HG02759 (cell line): ENCODE results near the gene ACSL5.
A peak's percentile ranks its signal among the peaks of the same experiment; 100 is the strongest.
"Not testable (repeated sequence)": the region's sequence is repeated elsewhere in the genome, so short reads cannot be mapped to it uniquely, and the experiment has no call there.

Experiments used
- ATAC-seq: cut with Tn5 transposase; IDR thresholded peaks from one replicate; pipeline ENCODE4 v1.9.1; 2021; ENCODE audit warnings: mild to moderate bottlenecking, moderate library complexity; ENCODE audit not compliant: unreplicated experiment

Gene ACSL5

GRCh38 chr10:112372182-112372810 is 1.6 kb upstream of the ACSL5 start:
- not testable (repeated sequence) for ATAC-seq

DNA sequence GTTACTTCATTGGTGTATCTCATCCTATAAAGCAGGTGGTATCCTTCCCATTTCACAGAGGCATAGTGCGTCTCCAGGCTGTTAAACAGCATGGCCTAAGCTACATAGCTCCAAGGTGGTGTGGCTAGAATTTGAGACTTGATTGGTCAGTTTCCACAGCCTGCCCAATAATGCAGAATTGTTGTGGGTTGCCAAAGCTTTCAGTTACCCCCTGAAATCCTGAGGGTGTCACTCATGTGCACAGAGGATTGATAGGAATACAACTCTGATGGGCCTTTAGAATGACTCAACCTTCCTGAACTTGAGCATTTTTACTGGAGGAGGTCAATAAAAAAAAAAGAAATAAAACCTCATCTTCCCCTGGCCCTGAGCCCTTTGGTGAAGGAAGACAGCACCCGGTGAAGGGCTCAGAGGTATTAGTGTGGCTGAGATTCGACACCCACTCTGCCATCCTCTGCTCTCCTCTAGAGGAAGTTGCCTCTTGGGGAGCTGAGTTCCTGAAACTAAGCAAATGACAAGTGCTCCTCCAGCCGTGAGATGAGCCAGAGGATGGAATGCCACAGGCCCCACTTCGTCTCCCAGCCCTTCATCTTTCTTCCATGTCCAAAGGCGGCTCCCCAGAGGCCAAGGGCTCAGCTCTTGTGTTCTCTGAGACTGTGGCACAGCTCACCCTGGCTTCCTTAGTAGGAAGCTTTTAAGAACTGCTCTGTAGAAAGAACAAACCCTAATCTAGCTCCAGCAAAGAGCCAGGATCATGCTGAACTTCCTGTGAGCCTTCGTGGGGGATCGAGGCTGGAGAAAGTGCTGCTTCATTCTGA is 1.0 kb downstream of the ACSL5 start:
- peak; percentile 38 for ATAC-seq

- ATAC-seq = peak; percentile 87
These were observed 1.9 kb downstream of the ACSL5 start for GRCh38 chr10:112375721-112376395.

- peak; percentile 29 for ATAC-seq
These were observed 2.5 kb downstream of the ACSL5 start for GRCh38 chr10:112376396-112376790.

- ATAC-seq = not testable (repeated sequence)
These were observed 3.2 kb downstream of the ACSL5 start for GRCh38 chr10:112377116-112377515.

DNA sequence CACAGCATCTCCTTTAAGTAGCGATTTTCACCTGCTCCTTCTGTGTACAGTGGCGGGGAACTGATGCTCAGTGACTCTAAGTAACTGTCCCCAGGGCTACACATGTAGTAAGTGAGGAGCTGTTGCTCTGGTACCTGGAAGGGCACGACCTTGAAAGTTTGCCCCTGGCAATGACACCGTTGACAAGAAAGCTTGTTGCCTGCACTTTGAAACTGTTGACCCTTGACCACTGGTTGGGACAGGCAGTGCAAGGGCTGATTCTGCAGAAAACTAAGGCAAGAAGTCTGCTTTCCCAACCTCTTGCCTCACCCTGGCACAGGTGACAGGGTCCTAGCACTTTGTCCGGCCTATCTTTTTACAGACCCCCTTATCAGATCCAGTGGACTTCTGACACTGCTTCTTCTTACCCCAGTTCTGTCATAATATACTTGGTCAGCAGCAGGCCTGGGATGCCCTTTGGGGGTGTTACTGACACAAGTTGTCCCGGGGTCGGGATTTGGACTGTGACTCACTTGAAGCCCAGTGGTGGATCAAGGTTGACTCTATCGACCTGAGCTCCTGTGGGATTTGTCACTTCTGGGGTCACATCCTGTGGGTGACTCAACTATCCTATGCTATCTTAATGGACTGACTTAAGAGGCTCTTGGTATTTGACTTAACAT is 5.8 kb downstream of the ACSL5 start:
- ATAC-seq = no peak

GRCh38 chr10:112382515-112383235 is 8.8 kb downstream of the ACSL5 start:
- no peak for ATAC-seq

- no peak for ATAC-seq
These were observed 9.4 kb downstream of the ACSL5 start for GRCh38 chr10:112383325-112383724.

DNA sequence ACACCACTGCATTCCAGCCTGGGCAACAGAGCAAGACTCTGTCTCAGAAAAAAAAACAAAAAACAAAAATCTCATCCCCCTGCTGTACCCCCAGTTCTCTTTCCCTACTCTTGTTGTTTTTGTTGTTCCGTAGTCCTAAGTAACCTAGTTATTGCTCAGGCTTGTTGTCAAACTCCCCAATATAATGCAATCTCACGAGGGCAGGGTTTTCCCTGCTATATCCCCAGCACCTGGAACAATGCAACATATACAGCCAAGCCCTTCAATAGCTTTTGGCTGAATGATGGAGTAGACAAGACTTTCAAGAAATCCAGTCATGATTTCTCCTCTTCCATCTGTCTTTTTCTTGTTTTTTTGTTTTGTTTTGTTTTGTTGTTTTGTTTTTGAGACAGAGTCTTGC is 10.2 kb downstream of the ACSL5 start:
- ATAC-seq = no peak

DNA sequence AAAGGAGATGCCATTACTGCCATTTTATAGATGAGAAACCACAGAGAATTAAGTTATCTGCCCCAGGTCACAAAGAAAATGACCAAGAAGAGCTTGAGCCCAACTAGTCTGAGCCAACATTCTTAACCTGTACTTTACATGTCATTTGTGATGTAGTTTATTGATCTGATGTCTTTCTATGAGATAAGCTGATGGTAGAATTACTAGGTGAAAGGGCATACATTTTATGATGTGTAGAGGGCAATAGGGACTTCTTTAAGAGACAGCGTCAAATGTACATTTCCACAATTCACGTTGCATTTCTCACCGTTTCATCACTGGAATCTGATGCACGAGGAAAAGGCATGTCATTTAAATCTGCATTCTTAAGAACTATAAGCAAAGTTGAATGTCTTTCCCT is 11.3 kb downstream of the ACSL5 start:
- no peak for ATAC-seq

- ATAC-seq = not testable (repeated sequence)
These were observed 14.1 kb downstream of the ACSL5 start for GRCh38 chr10:112388056-112388455.

- ATAC-seq = no peak
These were observed 14.6 kb downstream of the ACSL5 start for GRCh38 chr10:112388548-112388947.

GRCh38 chr10:112389271-112389822 is 15.4 kb downstream of the ACSL5 start:
- ATAC-seq = peak; percentile 81

- ATAC-seq = no peak
These were observed 16.3 kb downstream of the ACSL5 start for GRCh38 chr10:112390125-112390703.

- ATAC-seq = no peak
These were observed 19.4 kb downstream of the ACSL5 start for GRCh38 chr10:112393341-112393740.

GRCh38 chr10:112393827-112394226 is 19.9 kb downstream of the ACSL5 start:
- ATAC-seq = no peak

- ATAC-seq = peak; percentile 56
These were observed 20.6 kb downstream of the ACSL5 start for GRCh38 chr10:112394475-112394875.

DNA sequence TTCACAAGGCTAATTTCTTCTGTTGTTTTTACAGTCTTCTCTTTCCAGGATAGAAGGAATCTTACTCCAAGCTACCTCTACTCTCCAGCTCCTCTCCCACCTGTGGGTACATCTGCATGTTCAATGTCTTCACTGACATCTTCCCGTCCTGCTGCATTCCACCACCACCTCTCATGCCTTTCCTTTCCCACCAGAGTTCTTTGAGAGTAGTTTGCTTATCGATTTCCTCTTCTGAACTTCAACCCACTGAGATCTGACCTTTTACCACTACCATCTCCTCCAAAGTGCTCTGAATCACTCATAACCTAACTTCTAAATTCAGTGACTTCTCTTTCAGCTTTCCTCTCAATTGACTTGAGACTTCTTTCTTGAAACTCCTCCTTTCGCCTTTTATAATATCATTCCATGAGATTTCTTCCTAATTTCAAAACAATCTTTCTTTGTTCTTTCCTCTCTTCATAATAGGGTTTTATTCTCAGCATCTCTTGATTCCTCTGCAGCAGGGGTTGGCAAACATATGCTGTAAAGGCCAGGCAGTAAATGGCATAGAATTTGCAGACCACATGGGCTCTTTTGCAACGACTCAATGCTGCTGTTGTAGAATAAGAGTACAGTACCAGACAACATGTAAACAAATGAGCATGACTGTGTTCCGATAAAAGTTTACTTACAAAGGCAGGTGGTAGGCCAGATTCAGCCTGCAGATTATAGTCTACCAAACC is 22.1 kb downstream of the ACSL5 start:
- no peak for ATAC-seq

GRCh38 chr10:112397592-112397991 is 23.7 kb downstream of the ACSL5 start:
- no peak for ATAC-seq
